GM23338 (cell line): ENCODE measurements around the gene SNRPA1.

Experiments used
- CREB1 ChIP-seq: fragments of 250-450 bp; sonication (Bioruptor Pico); IDR thresholded peaks from 2 replicates; pipeline ENCODE4 v1.5.0; 2020; ENCODE audit warnings: low read depth, mild to moderate bottlenecking, moderate library complexity
- CTCF ChIP-seq, 2 experiments: fragments of 200-600 bp in 1 of 2; sonication (generic) in 1 of 2; conservative IDR thresholded peaks; 2 replicates each; pipeline versions ENCODE4 v1.5.1 to v1.6.1; 2016 to 2017; ENCODE audit warnings: antibody characterized with exemption in 2 of 2, low read depth in 2 of 2, mild to moderate bottlenecking in 2 of 2, moderate library complexity in 1 of 2
- EZH2 ChIP-seq: fragments of 200-600 bp; sonication (generic); IDR thresholded peaks from one replicate; pipeline ENCODE4 v1.8.0; 2017; ENCODE audit warnings: antibody characterized with exemption, mild to moderate bottlenecking, low read depth; ENCODE audit not compliant: unreplicated experiment
- EZH2phosphoT487 ChIP-seq: fragments of 200-600 bp; sonication (generic); IDR thresholded peaks from one replicate; pipeline ENCODE4 v1.8.1; 2018; ENCODE audit warnings: antibody characterized with exemption; ENCODE audit not compliant: unreplicated experiment
- JUNB ChIP-seq: IDR thresholded peaks from one replicate; pipeline ENCODE4 v1.6.1; 2016; ENCODE audit warnings: antibody characterized with exemption; ENCODE audit not compliant: unreplicated experiment
- POLR2AphosphoS5 ChIP-seq: IDR thresholded peaks from 2 replicates; pipeline ENCODE4 v1.6.1; 2016; ENCODE audit warnings: antibody characterized with exemption, low read depth
- REST ChIP-seq: IDR thresholded peaks from one replicate; pipeline ENCODE4 v1.6.1; 2018; ENCODE audit warnings: antibody characterized with exemption; ENCODE audit not compliant: unreplicated experiment
- STAT1 ChIP-seq: IDR thresholded peaks from one replicate; pipeline ENCODE4 v1.6.1; 2016; ENCODE audit warnings: antibody characterized with exemption; ENCODE audit not compliant: unreplicated experiment
- ZNF331 ChIP-seq: fragments of 250-450 bp; sonication (Bioruptor Pico); IDR thresholded peaks from 2 replicates; pipeline ENCODE4 v1.5.0; 2020; ENCODE audit warnings: low read depth, mild to moderate bottlenecking, moderate library complexity
- TF ChIP-seq, protein P1 (sequence below): IDR thresholded peaks from 2 replicates; pipeline ENCODE4 v1.6.1; 2016; ENCODE audit warnings: antibody characterized with exemption

- TF ChIP-seq EZH2phosphoT487: no peak
- TF ChIP-seq POLR2AphosphoS5: no peak
- TF ChIP-seq REST: no peak
- no peak for TF ChIP-seq CTCF (conservative IDR thresholded peaks at IDR 0.05; ENCODE audit: low read depth in 2 of 2)
- no peak for TF ChIP-seq ZNF331 (CRISPR knock-in tag)
- no peak for TF ChIP-seq CREB1 (CRISPR knock-in tag)
- TF ChIP-seq EZH2: no peak
- TF ChIP-seq, protein P1, sequence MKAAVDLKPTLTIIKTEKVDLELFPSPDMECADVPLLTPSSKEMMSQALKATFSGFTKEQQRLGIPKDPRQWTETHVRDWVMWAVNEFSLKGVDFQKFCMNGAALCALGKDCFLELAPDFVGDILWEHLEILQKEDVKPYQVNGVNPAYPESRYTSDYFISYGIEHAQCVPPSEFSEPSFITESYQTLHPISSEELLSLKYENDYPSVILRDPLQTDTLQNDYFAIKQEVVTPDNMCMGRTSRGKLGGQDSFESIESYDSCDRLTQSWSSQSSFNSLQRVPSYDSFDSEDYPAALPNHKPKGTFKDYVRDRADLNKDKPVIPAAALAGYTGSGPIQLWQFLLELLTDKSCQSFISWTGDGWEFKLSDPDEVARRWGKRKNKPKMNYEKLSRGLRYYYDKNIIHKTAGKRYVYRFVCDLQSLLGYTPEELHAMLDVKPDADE: no peak
- no peak for TF ChIP-seq JUNB
- no peak for TF ChIP-seq STAT1
Measured at GRCh38 chr15:101252836-101253235, 42.2 kb downstream of the SNRPA1 start.
